ENCODE results near the gene JUND.

Gene JUND

DNA sequence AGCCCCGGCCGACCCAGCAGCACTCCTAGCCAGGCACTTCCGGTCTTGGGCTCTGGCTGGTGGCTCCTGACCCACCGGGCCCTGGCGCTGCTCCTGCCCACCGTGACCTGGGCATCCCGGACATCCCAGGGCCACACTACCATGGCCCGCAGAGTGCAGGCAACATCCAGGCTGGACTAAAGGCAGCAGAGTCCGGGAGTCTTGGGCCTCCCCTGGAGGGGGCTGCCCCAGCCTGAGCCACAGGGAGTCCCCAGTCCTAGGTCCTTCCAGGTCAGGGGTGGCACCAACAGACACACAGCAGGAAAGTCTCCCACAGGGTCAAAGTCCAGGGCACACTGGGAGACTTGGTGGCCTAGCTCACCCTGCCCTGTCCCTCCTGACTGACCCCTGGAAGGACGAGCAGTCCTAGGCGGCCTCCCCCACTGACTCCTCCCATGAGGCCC lies 30.7 kb upstream of the JUND start:
- no peak for TF ChIP-seq GATA2 (IDR thresholded peaks at IDR 0.05; ENCODE audit: low read depth, low read length)
- no peak for TF ChIP-seq GATA3 (IDR thresholded peaks at IDR 0.05; ENCODE audit: low read depth, low read length)

- TF ChIP-seq GATA2 (IDR thresholded peaks at IDR 0.05; ENCODE audit: low read depth, low read length): no peak
- no peak for TF ChIP-seq GATA3 (IDR thresholded peaks at IDR 0.05; ENCODE audit: low read depth, low read length)
Observed at GRCh38 chr19:18311502-18312091, 30.2 kb upstream of the JUND start.

DNA sequence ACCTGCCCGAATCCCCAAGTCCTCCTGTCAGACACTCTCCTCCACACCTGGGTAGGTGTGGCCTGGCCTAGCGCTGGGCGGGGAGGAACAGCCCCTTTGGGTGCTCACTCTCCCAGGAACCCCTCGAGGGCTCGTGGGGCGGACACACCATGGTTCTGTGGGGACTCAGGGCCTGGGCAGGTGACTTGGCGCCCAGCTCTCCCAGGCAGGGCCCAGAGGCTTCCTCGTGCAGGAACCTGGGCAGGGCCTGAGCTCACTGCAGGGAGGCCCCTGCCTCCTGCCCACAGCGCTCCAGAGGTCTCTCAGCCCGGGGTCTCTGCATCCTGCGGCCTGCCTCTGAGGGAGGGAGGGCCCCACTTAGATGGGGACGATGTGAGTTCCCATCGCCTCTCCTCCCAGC lies 29.5 kb upstream of the JUND start:
- no peak for TF ChIP-seq GATA3 (IDR thresholded peaks at IDR 0.05; ENCODE audit: low read depth, low read length)
- TF ChIP-seq GATA2 (IDR thresholded peaks at IDR 0.05; ENCODE audit: low read depth, low read length): no peak

GRCh38 chr19:18310118-18310909 lies 28.9 kb upstream of the JUND start:
- TF ChIP-seq GATA2 (IDR thresholded peaks at IDR 0.05; ENCODE audit: low read depth, low read length) (no peak), GATA3 (IDR thresholded peaks at IDR 0.05; ENCODE audit: low read depth, low read length) (no peak)

DNA sequence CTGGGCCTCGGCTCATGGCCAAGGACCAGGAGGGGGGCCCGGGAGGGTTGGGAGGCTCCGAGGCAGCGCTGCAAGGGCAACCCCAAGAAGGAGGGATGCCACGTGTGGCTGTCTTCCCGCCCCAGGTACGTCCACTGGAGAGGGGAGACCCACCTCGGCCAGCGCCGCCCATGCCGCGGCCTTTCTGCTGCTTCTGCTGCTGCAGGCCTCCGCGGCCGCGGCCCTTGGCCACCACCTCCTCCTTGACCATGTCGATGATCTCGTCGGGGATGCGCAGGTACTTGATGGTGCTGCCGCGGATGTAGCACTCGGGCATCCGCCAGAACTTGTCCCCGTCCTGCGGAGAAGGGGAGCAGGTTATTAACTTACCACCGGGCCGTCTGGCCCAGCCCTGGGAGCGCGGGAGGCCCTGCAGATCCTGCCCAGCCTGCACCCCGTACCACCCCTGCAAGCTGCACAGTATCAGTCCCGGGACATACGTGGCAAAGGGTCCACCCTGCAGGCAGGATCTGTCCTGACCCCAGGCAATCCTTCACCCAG lies 28.2 kb upstream of the JUND start:
- TF ChIP-seq GATA2 (IDR thresholded peaks at IDR 0.05; ENCODE audit: low read depth, low read length) (no peak), GATA3 (IDR thresholded peaks at IDR 0.05; ENCODE audit: low read depth, low read length) (no peak)

DNA sequence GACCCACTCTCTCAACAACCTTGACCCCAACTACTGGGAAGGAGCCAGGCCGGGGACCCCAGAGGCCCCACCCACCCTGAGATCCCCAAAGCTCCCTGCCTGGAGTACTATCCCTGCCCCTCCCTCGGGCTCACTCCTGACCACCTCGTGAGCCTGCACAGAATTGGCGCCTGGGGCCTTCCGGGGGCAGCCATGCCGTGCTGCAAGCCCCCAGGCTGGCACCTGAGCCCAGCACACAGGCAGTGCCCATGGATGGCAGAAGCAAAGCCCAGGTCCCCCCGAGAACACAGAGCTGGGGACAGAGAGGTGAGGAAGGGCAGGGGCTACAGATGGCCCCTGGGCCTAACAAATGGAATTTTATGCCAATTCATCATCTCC lies 27.5 kb upstream of the JUND start:
- TF ChIP-seq GATA3 (IDR thresholded peaks at IDR 0.05; ENCODE audit: low read depth, low read length): no peak
- no peak for TF ChIP-seq GATA2 (IDR thresholded peaks at IDR 0.05; ENCODE audit: low read depth, low read length)

DNA sequence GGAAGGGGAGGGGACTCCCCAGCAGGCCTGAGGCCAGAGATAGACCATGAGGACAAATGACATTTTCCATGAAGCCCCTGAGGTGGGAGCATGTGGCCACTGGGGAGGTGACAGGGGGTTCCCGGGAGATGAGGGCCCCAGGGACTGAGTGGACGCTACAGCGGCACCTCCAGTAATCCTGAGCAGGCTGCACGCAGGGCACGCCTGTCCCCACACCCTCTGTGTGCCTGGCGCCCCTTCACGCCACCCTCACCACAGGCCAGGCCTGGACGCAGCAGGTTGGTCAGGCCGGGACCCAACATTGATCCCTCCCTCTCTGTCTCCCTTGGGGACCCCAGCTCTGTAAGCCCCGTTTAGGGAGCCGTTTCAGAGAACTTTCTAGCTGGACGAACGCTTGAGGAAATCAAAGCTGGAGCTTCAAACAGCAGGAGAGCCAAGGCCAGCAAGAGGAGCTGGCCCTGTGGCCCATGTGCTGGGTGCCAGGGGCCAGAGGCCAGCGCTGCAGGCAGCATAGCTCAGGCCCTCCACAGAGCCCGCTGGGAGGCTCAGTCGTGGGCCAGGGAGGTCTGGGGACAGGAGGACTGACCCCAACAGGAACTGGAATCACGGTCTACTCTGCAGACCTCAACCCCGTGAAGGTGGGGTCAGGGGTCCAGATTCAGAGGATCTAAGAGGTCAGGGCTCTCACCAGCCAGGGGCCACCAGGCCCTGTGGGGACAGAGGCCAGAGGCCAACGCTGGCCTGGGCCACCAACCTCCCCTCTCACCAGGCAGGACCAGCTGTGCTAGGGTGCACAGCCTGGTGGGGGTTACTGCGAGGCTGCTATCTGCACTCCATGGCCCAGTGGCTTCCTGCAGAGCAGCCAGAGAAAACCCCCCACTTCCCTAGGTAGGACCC lies 26.9 kb upstream of the JUND start:
- TF ChIP-seq GATA2 (IDR thresholded peaks at IDR 0.05; ENCODE audit: low read depth, low read length) (no peak), GATA3 (IDR thresholded peaks at IDR 0.05; ENCODE audit: low read depth, low read length) (no peak)

- TF ChIP-seq GATA3 (IDR thresholded peaks at IDR 0.05; ENCODE audit: low read depth, low read length) (no peak), GATA2 (IDR thresholded peaks at IDR 0.05; ENCODE audit: low read depth, low read length) (no peak)
Observed at GRCh38 chr19:18307271-18307681, 25.9 kb upstream of the JUND start.

DNA sequence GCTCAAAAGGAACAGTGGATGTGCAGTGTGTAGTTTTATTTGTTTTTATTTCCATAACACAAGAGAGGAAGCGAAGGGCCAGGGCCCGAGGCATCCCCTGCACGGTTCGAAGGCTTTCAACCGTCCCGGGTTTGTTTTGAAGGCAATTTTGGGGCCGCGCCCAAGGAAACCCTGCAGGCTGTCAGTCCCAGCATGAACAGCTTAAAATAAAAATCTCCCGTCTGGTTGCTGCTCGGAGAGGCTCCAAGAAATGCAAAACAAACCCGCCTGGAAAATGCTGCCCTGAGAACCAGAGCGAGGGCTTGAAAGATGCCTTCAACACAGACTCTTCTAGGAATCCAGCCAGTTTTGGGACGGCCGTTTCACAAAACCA lies 25.5 kb upstream of the JUND start:
- TF ChIP-seq GATA3 (IDR thresholded peaks at IDR 0.05; ENCODE audit: low read depth, low read length) (no peak), GATA2 (IDR thresholded peaks at IDR 0.05; ENCODE audit: low read depth, low read length) (no peak)

DNA sequence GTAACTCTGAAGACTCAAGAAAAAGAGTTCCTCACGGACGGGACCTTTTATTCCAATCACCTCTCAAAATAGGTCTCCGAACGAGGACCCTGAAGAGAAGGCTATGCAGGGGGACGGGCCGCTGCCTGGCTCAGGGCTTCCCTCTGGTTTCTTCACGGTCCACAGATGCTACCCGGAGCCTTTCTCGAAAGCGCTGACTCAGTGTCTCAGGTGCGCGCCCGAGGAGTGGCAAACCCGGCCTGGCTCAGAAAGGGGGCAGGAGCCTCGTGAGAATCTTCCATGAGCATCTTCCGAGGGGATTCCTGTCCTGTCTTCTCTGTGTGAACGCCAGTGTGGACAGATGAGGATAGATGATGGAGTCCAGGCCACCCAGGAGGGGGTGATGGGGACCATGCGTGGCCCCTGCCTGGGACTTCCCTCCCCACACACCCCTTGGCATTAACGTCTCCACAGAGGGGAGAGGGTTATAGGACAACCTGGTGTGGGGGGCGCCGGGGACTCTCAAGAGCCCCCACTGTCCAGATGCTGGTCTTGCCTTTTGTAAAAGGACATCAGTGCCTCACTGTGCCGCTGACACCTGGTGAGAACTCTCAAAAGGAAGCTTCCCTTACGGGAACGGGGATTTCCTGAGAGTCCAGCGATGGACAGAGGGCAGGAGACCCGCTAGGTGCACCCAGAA lies 24.9 kb upstream of the JUND start:
- TF ChIP-seq GATA3 (IDR thresholded peaks at IDR 0.05; ENCODE audit: low read depth, low read length): no peak
- no peak for TF ChIP-seq GATA2 (IDR thresholded peaks at IDR 0.05; ENCODE audit: low read depth, low read length)

- TF ChIP-seq GATA2 (IDR thresholded peaks at IDR 0.05; ENCODE audit: low read depth, low read length) (no peak), GATA3 (IDR thresholded peaks at IDR 0.05; ENCODE audit: low read depth, low read length) (no peak)
Observed at GRCh38 chr19:18304458-18305310, 23.3 kb upstream of the JUND start.

GRCh38 chr19:18304208-18304457 lies 22.7 kb upstream of the JUND start:
- TF ChIP-seq GATA3 (IDR thresholded peaks at IDR 0.05; ENCODE audit: low read depth, low read length): no peak

GRCh38 chr19:18301718-18302111 lies 20.3 kb upstream of the JUND start:
- TF ChIP-seq GATA2 (IDR thresholded peaks at IDR 0.05; ENCODE audit: low read depth, low read length) (no peak), GATA3 (IDR thresholded peaks at IDR 0.05; ENCODE audit: low read depth, low read length) (no peak)
